GM12801 (cell line): ENCODE measurements around the gene DYNC2LI1.

Source experiments
- TF ChIP-seq, protein P1 (sequence below): IDR thresholded peaks from one replicate; pipeline ENCODE4 v1.5.1; 2011; ENCODE audit warnings: control low read depth; ENCODE audit not compliant: insufficient read length; ENCODE audit errors: extremely low read depth

Gene DYNC2LI1

GRCh38 chr2:43851011-43851980, 77.5 kb downstream of the DYNC2LI1 start:
- TF ChIP-seq, protein P1, sequence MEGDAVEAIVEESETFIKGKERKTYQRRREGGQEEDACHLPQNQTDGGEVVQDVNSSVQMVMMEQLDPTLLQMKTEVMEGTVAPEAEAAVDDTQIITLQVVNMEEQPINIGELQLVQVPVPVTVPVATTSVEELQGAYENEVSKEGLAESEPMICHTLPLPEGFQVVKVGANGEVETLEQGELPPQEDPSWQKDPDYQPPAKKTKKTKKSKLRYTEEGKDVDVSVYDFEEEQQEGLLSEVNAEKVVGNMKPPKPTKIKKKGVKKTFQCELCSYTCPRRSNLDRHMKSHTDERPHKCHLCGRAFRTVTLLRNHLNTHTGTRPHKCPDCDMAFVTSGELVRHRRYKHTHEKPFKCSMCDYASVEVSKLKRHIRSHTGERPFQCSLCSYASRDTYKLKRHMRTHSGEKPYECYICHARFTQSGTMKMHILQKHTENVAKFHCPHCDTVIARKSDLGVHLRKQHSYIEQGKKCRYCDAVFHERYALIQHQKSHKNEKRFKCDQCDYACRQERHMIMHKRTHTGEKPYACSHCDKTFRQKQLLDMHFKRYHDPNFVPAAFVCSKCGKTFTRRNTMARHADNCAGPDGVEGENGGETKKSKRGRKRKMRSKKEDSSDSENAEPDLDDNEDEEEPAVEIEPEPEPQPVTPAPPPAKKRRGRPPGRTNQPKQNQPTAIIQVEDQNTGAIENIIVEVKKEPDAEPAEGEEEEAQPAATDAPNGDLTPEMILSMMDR = no peak

- TF ChIP-seq, protein P1 = no peak
Measured at GRCh38 chr2:43852196-43852730, 78.4 kb downstream of the DYNC2LI1 start.

GRCh38 chr2:43853141-43854081, 79.6 kb downstream of the DYNC2LI1 start:
- TF ChIP-seq, protein P1 = no peak

- TF ChIP-seq, protein P1 = no peak
Measured at GRCh38 chr2:43854671-43855070, 80.8 kb downstream of the DYNC2LI1 start.

DNA sequence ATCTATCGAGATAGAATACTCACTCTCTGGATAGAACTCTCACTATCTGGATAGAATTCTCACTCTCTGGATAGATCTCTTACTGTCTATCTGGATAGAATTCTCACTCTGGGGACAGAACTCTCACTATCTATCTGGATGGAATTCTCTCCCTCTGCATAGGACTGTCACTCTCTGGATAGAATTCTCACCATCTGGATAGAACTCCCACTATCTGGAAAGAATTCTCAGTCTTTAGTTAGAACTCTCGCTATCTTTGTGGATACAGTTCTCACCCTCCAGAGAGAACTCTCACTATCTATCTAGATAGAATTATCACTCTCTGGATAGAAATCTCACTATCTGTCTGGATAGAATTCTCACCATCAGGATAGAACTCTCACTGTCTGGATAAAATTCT, 81.5 kb downstream of the DYNC2LI1 start:
- TF ChIP-seq, protein P1 = no peak
